PFSK-1 (cell line): ENCODE results near the gene PIEZO1.

Source experiments
- FOXP2 ChIP-seq: optimal IDR thresholded peaks from 2 replicates; pipeline ENCODE3; 2011; ENCODE audit warnings: borderline replicate concordance, control low read depth, inconsistent platforms; ENCODE audit not compliant: insufficient read depth; ENCODE audit errors: extremely low read length, extremely low read depth
- POLR2AphosphoS5 ChIP-seq: IDR thresholded peaks from 2 replicates; pipeline ENCODE4 v1.6.1; 2012; ENCODE audit warnings: low read depth, mild to moderate bottlenecking, control low read depth, low read length, moderate library complexity
- REST ChIP-seq, 2 experiments: IDR thresholded peaks; 2 replicates each; pipeline versions ENCODE4 v1.6.1 to v1.8.0; 2011 to 2012; ENCODE audit warnings: low read depth in 2 of 2, low read length in 2 of 2, control low read depth in 1 of 2, inconsistent platforms in 1 of 2, mild to moderate bottlenecking in 1 of 2, moderate library complexity in 1 of 2; ENCODE audit not compliant: insufficient read depth in 1 of 2
- SIN3A ChIP-seq: IDR thresholded peaks from 2 replicates; pipeline ENCODE4 v1.6.1; 2012; ENCODE audit warnings: mild to moderate bottlenecking, low read length, moderate library complexity, borderline replicate concordance; ENCODE audit not compliant: insufficient read depth
- TAF1 ChIP-seq: IDR thresholded peaks from 2 replicates; pipeline ENCODE4 v1.6.1; 2012; ENCODE audit warnings: low read length, control low read depth, borderline replicate concordance; ENCODE audit not compliant: insufficient read depth

PIEZO1 gene

GRCh38 chr16:88825146-88825545 lies 40.1 kb upstream of the PIEZO1 start:
- no peak for TF ChIP-seq POLR2AphosphoS5
- TF ChIP-seq FOXP2: no peak
- TF ChIP-seq TAF1: no peak
- TF ChIP-seq SIN3A: no peak
- TF ChIP-seq REST (IDR thresholded peaks at IDR 0.05; ENCODE audit: insufficient read depth in 1 of 2, low read depth in 2 of 2, low read length in 2 of 2): no peak

GRCh38 chr16:88824256-88825077 lies 39.4 kb upstream of the PIEZO1 start:
- TF ChIP-seq TAF1 (no peak), POLR2AphosphoS5 (no peak), FOXP2 (no peak), REST (IDR thresholded peaks at IDR 0.05; ENCODE audit: insufficient read depth in 1 of 2, low read depth in 2 of 2, low read length in 2 of 2) (no peak), SIN3A (no peak)

DNA sequence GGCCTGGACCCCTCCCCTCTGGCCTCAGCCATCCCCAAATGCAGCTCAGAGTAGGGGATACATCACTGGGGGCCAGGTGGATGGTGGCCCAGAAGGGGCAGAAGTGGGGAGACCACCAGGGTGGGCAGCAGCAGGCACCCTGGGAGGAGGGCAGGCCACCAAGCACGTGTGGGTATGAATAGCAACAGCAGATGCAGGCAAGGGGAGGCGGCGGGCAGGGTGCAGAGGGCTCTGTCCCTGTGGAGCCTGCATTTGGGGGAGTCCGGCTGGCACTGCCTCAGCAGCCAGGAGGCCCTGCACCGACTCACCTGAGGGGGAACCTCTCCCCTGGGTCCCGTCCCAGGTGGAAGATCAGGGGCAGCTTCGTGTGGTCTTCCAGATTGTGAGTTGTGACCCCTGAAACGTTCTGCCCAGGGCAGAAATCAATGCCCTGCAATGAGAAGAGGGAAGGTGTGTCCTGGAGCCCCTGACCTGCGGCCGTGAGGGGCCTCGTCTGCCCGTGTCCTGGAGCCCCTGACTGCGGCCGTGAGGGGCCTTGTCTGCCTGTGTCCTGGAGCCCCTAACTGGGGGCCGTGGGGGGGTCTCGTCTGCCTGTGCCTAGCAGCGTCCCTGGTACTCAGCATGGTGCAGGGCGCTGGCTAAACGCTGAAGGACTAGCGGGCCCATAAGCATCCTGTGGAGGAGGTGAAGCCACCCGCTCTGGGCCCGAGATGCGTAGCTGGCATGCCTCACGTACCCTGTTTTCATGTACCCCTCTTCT lies 37.4 kb upstream of the PIEZO1 start:
- TF ChIP-seq SIN3A (no peak), POLR2AphosphoS5 (no peak), TAF1 (no peak), FOXP2 (no peak), REST (IDR thresholded peaks at IDR 0.05; ENCODE audit: insufficient read depth in 1 of 2, low read depth in 2 of 2, low read length in 2 of 2) (no peak)

DNA sequence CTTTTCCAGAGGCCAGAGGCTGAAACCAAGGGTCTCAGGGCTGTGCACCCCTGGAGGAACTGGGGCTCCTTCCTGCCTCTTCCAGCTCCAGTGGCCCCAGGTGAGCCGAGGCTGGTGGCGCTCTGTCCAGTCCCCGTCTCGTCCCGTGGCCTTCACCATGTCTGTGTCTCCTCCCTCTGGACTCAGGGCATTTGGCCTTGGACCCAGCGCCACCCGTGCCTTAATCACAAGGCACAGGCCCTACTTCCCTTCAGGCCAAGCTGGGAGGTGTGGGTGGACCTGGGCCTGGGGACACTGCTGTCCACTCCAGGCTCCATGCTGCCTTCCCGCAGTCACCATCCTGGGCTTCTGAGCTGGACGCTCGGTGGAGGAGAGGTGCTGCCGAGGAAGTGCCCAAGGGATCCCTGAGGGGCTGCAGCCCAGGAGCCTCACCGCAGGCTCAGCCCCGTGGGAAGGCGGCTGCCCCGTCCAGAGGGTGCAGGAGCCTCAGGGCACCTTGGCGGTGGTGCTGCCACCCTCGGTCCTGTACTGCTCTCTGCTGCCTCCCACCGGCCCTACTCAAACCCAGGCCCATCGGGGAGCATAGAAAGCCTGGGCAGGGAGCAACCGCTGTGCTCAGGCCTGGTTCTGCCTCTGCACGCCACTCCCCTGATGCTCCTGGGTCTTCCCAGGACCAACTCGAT lies 36.3 kb upstream of the PIEZO1 start:
- TF ChIP-seq FOXP2 (no peak), SIN3A (no peak), TAF1 (no peak), POLR2AphosphoS5 (no peak), REST (IDR thresholded peaks at IDR 0.05; ENCODE audit: insufficient read depth in 1 of 2, low read depth in 2 of 2, low read length in 2 of 2) (no peak)
